CD1c-positive myeloid dendritic cell (primary cell): ENCODE results near the gene C1QTNF1.

Source experiments
- DNase-seq: peaks from one replicate; pipeline ENCODE4 v3.0.0-alpha.2; 2016; ENCODE audit errors: extremely low spot score

Gene C1QTNF1, protein sequence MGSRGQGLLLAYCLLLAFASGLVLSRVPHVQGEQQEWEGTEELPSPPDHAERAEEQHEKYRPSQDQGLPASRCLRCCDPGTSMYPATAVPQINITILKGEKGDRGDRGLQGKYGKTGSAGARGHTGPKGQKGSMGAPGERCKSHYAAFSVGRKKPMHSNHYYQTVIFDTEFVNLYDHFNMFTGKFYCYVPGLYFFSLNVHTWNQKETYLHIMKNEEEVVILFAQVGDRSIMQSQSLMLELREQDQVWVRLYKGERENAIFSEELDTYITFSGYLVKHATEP

DNA sequence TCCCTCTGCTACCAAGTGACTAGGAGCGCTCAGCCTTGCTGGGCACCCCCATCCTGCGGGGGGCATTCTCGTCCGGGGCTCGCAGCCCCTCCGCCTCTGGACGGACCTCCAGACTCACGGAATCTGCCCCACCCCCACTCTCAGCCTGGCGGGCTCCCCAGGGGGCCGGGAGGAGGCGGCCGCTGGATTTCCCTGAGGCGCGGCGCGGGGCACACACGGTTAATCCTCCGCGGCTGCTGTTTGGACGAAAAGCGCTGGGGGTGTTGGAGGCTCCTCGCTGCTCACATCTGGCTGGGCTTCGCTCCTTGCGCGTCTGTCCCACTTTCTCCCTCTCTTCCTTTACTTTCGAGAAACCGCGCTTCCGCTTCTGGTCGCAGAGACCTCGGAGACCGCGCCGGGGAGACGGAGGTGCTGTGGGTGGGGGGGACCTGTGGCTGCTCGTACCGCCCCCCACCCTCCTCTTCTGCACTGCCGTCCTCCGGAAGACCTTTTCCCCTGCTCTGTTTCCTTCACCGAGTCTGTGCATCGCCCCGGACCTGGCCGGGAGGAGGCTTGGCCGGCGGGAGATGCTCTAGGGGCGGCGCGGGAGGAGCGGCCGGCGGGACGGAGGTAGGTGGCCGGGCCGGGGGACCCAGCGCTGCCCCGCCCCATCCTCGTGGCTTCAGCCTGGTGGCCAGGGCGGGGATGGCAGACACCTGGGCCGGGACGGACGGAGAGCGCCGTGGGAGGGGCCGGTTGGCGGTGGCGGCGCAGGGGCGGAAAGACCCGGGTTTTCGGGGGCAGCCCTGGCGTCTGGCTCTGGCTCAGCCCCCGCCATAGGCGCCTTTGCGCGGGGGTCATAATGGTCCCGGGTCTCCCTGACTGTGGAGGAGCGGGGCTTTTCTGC, at the start of gene C1QTNF1:
Gene C1QTNF1 (plus strand): TSS at position 284 of the 886 bp plus-strand sequence. CDS start 19,800 bp downstream, outside the sequence.
- peak; percentile 22 for DNase-seq

DNA sequence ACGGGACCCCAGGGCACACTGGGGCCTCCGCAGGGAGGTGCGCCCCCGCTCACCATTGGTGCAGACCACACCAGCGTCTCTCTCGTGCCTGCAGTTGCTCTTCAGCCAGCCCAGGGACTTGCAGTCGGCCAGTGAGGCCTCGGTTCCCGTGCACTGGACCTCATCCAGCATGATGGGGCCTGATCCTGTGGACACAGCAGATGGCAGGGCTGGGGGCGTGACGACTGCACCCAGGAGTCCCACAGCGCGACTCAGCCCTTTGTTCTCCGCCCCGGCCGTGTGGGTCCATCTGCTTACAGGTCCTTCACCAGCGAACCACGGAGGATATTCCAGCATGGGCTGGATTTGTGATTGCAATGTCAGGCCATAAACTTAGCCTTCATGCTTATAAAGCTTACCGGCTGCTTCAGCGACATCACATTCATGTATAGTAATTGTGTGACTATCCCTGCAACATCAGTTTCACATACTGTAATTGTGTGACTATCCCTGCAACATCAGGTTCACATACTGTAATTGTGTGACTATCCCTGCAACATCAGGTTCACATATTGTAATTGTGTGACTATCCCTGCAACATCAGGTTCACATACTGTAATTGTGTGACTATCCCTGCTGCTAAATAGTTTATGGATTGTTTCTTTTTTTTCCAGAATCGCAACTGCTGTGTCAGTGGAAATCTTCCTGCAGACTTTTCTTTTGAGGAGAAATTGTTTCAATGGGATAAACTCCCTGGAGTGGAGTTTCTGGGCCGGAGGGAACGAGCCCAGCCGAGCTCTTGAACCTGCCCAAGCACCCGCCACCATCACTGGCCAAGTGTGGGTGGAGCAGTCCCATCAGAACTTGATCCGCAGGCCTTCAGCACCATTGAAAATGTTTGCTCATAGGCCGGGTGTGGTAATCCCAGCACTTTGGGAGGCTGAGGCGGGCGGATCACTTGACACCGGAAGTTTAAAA, 49.1 kb upstream of the C1QTNF1 start:
- peak; percentile 10 for DNase-seq

DNA sequence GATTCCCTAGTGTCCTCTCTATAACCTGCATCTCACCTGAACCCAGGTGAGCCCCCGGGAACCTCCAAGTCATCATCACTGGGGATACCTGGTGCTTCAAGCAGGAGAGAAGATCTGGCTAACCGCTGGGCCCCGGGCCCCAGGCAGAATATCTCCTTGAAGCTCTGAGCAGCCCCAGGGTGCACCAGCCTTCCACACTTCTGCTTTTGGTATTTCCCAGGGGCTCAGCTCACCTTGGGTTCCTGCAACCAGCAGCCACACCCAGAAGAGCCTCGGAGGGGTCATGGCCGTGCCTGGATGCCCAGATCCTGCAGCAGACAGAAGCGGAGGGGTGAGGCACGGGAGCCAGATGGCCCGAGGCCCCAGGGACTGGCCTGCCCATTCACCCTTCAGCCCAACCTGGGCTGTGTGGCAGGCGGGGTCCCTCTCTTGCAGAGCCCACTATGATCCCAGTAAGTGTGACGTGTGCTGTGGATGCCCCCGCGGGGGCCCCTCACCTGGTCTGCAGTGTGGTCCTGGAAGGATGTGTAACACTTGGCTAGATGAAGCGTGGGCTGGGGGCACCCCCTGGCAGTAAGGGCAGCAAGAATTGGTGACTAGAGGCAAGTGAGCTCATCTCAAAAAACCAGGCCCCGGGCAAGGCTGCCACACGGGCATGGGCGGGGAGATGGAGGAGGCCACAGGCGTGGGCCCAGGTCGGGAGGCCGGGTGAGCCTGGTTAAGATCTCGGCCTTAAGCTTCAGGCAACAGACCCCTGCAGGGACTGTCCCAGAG, 46.9 kb upstream of the C1QTNF1 start:
- DNase-seq: no peak

DNA sequence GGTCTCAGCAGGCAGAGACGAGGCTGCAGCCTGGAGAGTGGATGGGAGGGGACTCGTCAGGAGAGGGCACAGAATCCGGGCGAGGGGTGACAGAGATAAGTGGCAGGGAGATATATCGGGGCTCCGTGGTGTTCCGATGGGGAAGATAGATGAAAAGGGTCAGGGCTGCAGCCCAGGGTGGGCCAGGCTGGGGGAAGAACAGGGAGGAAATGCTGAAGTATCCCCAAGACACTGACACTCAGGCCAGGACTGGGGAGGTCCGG, 46.4 kb upstream of the C1QTNF1 start:
- no peak for DNase-seq

DNA sequence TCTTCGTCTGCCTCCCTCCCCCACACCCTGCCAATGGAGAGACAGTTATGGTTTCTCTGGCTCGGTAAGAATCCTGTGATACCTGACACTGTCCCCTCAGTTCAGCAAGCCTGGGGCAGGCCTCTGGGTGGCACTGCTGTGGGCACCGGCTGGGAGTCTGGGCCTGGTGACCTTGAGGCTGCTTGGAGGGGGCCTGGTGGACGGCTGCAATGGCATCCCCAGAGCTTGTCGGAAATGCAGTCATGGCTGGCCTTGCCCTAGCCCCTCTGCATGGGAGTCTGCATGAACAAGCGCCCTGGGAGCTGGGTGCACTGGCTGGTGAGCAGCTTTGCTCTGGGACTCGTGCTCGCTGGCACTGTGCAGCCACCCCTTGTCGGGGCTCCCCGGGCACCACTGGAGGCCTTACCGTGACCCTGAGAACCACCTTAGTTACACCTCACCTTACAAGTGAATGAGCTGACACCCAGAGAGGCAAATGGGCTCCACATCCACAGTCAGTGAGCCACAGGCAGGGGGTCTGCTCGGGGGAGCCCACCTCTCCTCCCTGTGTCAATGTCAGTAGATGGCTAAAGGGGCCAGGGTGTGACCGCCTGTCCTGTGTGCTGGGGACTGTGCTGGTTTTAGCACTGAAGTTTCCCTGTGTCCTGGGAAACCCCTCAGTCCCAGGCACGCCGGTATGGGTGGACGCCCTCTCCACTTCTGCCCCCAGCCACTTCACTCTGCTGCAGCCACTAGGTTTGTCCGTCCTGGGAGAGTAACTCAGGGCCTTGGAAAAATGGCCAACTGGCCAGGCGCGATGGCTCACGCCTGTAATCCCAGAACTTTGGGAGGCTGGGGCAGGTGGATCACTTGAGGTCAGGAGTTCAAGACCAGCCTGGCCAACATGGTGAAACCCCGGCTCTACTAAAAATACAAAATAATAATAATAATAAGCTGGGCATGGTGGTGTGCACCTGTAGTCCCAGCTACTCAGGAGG, 45.7 kb upstream of the C1QTNF1 start:
- DNase-seq: no peak

DNA sequence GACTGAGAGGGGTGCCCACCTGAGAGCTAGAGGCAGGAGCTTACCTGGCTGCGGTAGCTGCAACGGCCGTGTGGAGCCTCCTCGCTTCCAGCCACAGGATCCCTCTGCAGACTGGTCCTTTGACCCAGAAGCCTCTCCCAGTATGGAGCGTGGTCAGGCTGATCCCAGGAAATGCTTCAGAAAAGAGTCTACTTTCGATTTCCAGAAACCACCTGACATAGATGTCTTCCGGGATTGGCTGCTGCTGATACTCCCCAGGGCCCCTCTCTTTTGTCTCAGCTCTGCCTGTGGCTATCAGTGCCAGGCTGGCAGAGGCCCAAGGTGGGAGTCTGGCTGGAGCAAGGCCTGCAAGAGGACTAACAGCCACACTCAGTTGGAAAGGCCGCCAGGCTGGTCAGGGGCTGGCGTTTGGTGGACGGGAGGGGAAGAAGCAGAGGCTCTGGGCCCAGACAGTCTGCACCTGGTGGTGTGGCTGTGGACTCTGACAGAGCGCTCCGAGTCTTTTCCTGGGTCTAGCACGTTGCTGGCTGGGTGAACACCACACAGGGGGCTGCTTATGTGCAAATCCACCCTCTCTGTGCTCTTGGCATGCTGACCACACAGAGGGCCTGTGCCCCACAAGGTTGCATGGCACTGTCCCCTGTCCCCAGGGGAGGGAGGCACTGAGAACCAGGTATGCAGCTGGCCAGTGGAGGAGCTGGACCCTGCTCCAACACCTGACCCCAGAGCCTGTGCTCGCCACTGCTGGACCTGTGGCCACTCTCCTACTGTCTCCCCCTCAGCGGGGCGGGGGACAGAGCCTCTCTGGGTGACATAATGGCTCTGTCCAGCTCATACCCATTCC, 44.0 kb upstream of the C1QTNF1 start, which contains the start of gene LGALS3BP:
Gene LGALS3BP (minus strand): TSS at position 144 of the 844 bp plus-strand sequence. CDS start 2,732 bp downstream, outside the sequence.
- no peak for DNase-seq

DNA sequence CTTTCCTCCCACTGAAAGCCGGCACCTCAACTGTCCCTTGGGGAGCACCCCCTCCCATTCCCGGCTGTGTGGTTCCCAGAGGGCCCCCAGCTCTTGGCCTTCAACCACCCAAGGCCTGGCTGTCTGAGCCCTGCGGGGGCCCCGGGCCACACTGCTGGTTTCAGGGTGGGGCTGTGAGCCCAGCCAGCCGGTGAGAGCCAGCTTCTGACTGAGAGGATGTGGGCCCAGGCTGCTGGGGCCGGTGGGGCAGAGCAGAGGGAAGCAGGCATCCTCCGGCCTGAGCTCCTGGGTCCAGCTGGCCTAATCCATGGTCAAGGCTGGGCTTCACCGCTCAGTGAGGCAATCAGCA, 43.4 kb upstream of the C1QTNF1 start:
- DNase-seq: no peak

DNA sequence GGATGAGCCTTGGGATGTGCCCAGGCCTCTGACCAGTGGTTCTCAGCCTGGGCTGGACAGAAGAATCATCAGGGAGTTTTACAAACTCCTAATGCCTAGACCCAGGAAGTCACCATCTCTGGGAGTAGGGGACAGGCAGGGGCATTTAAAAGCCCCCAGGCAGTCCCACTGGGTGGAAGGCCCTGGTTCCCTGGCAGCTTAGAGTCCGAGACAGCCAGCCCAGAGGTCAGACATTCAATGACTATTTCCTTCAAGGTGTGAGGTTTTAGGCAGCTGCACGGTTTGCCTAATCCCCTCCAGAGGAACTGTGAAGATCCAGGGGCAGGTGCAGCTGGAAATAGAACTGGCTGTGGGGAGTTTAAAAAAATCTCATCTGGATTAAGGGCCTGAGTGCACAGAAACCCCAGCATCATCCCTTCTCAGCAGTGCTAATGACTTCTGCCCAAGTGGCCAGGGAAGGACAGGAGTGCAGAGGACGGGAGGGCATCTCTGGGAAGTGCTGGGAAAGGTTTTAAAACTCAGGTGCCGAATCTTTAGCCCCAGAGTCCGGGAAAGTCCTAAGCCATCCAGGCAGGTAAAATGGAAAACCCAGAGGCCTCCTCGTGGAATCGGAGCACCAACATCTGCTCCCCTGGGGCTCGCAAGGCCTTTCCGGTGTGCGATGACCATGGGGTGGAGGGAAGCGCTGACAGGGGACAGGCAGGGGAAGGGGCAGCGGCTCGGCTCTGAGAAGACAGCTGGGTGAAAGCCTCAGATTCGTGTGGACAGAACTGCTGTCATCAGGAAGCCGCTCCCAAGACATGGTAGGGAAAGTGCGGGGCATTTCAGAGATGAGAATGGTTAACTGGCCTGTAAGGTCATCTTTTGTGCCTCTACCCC, 42.7 kb upstream of the C1QTNF1 start:
- no peak for DNase-seq

DNA sequence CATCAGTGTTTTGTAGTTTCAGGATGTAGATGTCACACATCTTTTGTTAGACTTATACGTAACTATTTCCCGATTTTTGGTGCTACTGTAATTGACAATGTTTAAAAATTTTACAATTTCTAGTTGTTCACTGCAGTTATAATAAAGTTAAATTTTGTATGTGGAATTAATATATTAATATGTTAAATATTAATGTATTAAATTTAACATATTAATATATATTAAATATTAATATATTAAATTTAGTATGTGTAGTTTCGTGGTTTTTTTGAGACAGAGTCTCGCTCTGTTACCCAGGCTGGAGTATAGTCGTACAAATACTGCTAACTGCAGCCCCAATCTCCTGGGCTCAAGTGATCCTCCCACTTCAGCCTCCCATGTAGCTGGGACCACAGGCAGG, 38.6 kb upstream of the C1QTNF1 start:
- DNase-seq: no peak

DNA sequence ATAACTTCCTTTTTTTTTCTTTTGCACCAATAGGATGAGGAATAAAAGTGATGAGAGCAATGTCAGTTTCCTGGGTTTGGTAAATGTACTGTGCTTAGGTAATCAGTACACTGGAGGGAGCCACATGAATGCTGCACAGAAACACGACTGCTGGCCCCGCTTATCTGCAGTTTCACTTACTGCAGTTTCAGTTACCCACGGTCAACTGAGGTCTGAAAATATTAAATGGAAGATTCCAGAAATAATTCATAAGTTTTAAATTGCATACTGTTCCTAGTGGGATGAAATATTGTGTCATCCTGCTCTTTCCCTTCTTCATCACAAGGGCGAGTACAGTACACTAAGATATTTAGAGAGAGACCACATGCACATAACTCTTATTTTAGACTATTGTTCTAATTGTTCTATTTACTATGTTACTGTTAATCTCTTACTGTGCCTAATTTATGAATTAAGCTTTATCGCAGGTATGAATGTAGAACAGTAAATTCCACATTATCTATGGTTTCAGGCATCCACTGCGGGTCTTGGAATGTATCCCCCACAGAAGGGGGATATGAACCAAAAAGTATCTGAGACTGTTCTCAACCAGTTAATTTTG, 37.8 kb upstream of the C1QTNF1 start:
- peak; percentile 80 for DNase-seq

DNA sequence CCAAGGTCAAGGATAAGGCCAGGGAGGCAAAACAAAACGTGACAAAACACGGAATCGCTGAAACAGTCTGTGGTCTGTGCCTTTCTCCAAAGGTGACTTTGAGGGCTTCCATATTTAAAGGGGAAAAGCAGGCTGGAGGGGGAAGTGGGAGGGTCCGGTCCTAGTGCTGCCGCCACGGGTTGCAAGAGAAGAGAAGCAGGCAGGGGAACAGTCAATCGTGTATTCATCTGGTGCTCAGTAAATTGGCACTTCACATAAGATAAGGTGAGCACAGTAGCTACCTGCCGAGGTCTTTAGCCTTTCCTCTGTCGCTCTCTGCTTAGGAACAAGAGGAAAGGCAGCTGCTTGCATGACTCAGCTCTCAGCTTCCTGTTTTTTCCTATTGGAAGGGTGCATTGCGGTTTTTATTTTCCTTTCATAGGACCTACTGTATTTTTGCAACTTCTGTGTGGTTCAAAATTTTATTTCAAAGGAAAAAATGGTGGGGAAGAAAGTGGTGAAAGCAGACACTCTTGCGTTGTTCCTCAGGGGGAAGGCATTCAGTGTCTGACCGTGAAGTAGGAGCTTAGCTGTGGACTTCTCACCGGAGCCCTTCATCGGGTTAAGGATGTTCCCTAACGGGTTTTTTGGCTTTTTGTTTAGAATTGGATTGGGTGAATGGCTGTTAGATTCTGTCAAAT, 37.2 kb upstream of the C1QTNF1 start:
- peak; percentile 75 for DNase-seq

DNA sequence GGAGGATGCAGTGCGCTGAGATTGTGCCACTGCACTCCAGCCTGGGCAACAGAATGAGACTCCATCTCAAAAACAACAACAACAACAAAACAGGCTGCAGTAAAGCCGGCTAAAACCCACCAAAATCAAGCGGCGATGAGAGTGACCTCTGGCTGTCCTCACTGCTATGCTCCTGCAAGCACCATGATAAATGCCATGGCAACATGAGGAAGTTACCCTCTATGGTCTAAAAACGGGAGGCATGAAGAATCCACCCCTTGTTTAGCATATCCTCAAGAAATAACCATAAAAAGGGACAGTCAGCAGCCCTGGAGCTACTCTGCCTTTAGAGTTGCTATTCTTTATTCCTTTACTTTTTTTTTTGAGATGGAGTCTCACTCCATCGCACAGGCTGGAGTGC, 35.8 kb upstream of the C1QTNF1 start:
- no peak for DNase-seq

DNA sequence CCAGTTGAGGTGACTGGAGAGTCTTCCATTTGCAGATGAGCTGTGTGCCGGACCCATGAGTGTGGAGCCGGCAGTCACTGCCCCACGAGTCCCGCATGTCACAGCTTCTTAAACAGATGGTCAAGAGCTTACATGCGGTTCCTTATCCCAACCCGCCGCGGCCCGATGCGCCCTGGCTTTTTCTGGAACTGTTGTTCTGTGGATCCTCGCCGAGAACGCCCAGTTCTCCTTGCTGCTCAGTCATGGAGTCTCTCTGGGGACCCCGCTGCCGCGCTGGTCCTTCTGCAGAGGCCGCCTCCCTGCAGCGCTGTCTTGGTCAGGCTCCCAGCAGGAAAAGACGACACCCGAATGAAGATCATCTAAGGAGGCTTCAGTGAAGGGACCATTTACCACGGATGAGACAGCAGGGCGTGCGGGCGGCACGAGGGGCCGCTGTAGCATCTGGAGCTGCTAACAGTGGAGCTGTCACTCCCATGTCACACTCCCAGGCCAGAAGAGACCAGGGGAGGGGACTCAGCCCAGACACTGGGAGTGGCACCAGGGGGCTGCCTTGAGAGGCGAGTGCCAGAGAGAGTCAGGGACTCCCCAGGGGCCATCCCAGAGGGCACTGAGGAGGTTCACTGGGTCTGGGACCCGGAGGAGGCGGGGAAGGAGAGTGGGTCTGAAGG, 33.5 kb upstream of the C1QTNF1 start:
- no peak for DNase-seq

DNA sequence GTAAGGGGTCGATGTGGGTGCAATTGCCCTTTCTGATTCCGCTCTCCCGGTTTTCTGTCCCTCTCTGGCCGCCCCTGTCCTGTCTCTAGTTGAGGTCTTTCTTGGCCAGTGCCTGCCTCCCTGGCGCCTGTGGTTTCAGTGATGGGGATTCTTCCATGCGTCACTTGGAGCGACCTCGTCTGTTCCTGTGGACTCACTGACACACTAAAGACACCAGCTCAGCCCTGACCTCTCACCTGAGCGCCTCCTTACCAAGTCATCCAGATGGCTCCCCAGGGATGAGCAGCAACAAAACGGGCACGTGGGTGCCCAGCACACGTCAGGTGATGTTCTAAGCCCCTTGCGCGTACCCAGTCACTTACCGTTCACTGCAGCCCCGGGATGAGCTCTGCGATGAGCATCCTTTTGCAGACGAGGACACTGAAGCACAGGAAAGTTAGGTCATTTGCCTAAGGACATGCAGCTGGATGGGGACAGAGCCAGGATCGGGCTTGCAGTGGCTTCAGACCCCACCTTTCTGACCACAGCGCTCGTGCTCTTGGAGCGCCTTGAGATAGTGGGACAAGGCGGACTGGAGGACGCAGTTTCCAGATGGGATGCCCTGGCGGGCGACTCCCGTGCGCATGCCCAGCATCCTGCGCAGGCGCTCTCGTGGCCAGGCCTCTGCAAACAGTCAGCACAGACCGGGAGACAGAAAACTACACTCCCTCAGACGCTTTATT, 32.8 kb upstream of the C1QTNF1 start:
- no peak for DNase-seq

DNA sequence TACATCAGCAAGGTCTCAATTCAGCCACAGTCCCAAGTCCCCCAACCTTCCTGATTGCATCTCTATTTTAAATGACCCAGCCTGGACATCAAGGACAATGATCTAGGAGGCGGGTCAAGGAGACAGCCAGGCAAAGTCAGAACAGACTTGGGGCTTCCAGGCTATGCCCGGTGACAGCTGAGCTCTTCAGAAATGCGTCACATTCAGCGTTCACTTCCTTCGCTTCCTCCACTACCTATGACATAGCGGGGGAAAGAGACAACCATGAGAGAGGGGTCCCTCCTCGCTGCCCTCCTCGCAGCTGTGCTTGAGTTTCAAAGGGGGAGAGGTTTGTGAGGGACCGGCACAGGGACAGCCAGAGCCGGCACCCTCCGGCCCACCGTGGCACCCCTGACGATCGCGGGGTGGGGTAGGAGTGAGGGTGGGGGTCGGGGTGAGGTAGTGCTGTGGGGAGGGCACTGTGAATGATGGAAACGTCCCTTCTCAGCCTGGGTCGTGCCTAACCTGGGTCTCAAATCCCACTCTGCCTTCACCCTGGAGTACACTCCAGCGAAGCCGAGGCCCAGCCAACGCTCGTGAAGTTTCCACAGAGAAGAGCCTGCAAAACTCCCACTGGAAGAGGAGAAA, 31.9 kb upstream of the C1QTNF1 start:
- DNase-seq: no peak
